Middle frontal gyrus (tissue), 1 donor: Measurements from ENCODE around the gene MRRF.
"Not testable (repeated sequence)": the region's sequence is repeated elsewhere in the genome, so short reads cannot be mapped to it uniquely, and the experiment has no call there.

Experiments
- DNase-seq: peaks from one replicate; pipeline ENCODE4 v3.0.0-alpha.2; 2015; ENCODE audit warnings: low spot score; ENCODE audit errors: extremely low spot score

The MRRF gene

DNA sequence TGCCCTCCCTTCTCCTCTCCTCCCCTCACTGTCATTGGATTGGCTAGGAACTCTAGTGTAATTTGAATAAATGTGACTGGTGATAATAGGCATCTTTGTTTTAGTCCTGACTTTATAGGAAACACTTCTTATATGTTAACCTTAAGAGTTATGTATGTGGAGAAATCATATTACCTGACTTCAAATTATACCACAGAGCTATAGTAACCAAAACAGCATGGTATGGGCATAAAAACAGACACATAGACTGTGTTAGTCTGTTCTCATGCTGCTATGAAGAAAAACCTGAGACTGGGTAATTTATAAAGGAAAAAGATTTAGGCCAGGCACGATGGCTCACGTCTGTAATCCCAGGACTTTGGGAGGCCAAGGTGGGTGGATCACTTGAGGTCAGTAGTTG lies 9.4 kb downstream of the MRRF start:
- no peak for DNase-seq

DNA sequence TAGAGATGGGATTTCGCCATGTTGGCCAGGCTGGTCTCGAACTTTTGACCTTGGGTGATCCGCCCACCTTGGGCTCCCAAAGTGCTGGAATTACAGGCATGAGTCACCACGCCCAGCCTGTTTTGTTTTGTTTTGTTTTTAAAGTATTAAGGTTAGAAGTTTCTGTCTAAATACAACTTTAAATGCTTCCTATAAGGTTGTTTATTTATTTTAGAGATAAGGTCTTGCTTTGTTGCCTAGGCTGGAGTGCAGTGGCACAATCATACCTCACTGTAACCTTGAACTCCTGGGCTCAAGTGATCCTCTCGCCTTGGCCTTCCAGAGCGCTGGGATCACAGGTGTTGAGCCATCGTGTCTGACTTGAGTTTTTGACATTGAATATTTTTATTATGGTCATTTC lies 11.4 kb downstream of the MRRF start:
- no peak for DNase-seq

DNA sequence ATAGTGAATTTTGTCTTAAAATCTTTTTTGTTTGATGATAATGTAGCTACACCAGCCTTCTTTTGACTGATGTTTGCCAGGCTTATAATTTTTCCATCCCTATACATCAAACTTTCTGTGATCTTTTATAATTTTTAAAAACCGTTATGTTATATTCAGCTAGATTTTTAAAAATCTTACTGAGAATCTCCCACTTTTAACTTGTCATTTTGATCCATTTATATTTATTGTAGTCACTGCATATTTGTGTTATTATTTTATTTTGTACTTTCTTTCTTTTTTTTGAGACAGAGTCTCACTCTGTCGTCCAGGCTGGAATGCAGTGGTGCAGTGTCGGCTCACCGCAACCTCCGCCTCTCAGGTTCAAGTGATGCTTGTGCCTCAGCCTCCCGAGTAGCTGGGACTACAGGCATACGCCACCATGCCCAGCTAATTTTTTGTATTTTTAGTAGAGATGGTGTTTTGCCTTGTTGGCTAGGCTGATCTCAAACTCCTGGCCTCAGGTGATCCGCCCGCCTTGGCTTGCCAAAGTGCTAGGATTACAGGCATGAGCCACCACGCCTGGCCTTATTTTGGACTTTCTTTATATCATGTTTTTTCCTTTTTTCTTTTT lies 12.7 kb downstream of the MRRF start:
- no peak for DNase-seq

DNA sequence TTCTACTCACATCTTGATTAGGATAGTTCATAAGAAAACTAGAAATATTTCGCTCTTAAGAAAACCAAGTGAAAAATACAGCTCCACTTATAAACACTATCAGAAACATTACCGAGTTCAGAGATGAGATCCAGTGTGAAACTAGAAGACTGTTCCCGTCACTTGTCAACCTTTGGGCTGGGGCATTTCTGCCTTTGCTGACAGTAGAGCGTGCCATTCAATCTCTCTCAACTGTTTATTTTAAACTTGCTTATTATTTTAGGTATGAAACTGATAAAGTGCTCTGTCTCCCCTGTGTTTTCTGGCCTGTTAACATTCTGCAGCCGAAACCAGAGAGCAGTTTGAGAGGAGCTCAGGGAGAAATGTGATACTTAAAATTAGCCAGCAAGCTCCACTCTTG lies 16.7 kb downstream of the MRRF start:
- no peak for DNase-seq

DNA sequence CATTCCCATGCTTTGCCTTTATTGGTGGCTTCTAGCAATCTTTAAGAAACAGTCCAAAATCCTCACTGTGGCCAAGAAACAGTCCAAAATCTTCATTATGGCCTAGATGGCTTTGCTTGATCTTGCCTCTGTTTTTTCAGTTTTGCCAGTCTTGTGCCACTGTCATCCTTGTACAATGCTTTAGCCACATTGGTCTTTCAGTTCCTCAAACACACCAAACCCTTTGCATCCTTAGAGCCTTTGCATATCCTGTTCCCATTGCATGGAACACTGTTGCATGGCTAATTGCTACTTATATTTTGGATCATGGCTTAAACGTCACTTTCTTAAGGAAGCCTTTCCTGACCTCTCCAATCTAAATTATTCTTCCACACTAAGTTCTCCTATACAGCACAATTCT lies 22.1 kb downstream of the MRRF start:
- no peak for DNase-seq

DNA sequence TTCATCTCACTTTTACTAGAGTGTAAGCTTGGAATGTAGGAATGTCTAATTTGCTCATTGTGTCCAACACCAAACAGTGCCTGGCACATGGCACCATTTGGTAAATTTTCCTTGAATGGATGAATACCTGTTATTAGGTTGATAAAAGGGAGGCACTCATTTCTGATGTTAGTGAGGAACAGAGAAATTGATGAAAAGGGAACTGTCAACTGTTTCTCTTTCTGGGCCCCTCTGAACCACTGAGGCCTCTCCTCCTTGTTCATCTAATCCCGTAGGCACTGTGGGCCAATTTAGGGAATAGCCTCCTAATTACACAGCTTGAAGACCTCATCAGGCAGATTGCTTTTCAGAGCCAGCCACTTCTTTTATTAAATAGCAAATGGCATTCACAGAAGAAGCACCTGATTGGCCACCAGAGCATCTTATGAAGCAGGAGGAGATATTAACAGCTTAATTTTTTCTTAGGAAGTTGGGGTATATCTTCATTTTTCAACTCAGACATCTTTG lies 22.6 kb downstream of the MRRF start:
- no peak for DNase-seq

DNA sequence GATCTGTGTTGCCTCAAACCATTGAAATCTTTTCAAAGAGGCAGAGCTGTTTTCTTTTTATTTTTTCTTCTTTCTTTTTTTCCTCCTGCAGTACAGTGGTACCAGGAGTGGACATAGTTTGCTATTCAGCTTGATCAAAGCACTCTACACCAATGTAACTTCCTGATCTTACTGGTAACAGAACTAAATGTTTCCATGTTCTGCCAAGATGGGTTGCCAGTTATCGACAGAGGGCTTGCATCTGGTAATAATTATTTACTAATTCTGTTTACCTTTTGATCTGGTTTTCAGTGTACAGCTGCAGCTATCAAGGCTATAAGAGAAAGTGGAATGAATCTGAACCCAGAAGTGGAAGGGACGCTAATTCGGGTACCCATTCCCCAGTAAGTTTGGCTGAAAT lies 26.8 kb downstream of the MRRF start:
- no peak for DNase-seq

DNA sequence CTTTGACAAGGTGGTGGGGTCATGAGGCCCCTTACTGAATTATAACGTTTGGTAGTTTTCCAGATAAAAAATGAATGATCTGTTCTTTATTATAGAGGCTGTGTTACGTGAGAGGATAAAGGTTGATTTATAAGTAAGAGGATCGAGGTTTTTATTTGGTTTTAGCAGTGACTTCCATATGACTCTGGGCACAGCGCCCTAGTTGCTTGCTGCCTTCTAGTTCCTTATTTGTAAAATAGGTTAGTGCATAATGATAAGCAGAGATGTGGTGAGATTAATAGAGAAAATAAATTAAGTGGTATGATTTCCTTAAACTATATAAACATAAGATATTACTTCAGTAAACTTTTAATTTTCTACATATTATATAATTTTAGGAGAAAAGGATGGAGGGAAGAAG lies 29.8 kb downstream of the MRRF start:
- no peak for DNase-seq

DNA sequence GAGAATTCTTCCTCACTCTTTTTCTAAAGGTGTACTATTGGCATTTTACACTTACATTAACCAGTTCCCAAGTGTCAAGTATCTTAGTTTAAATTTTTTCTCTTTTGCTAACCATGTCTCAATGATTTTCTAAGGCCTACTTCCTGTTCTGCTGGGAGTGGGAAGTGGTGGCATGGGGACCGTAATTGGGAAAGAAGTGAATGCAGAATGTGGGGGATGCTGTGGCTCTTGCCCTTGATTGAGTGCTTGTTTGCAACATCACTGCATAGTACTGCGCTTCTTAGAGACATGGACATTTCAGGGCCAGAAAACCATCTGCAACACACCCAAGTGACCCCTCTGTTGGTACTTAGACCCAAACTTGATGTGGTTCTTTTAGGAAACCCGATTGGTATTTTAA lies 32.8 kb downstream of the MRRF start:
- no peak for DNase-seq

DNA sequence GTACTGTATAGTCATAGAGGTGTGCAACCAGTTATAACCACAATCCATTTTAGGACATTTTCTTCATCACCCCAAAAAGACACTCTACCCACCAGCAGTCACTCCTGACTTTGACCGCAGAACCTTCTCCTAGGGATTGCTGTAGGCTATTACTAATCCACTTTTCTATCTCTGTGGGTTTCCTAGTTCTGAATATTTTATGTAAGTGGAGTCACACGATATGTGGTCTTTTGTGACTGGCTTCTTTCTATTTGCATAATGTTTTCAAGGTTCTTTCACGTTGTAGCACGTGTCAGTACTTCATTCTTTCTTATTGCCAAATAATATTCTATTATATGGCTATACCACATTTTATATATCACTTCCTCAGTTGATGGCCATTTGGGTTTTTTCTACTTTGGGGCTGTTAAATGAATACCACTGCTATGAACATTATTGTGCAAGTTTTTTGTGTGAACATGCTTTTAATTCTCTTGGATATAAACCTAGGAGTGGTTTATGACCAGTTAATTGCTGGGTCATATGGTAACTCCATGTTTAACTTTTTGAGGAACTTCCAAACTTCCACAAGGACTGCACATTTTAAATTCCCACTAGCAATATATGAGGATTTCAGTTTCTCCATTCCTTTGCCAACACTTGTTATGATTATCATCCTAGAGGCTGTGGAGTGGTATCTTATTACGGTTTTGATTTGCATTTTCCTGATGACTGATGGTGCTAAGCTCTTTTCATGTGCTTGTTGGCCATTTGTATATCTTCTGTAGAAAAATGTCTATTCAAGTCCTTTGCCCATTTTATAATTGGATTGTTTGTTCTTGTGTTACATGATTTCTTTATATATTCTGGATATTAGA lies 37.8 kb downstream of the MRRF start:
- no peak for DNase-seq

DNA sequence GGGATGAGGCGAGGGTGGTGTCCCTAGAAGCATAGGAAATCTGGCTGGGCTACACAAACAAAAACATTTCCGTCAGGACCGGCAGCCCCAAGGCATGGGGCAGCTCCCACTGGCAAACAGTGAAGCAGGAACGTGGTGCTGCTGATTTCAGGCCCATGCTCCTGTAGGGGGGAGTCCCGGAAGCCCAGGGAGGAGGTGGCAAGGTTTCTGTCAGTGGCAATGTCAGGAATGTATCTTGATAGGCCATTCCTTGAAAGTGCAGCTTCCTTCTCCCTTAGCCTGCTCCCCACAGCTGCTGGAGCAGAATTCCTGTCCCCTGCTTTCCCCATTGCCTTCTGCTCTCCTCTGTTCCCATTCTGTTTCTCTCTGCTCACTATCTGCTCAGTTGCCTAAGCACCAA lies 42.4 kb downstream of the MRRF start:
- DNase-seq, result no peak

DNA sequence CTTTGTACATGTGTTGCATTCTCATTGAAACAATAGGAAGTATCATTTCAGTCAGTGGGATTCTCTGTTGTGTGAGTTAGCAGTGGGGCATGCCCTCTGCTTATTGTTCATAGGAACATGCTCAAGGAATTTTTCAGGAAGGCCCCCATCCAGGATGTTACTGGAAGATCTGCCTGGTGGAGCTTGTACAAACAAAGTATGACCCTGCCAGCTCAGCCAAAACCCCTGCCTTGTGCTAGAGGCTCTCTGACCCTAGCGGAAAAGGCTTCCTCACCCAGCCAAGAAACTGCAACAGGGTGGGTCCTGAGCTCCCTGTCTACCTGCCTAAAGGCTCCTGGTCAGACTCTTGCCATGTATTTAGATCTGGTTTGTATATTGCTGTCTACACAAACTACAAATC lies 43.2 kb downstream of the MRRF start:
- no peak for DNase-seq

DNA sequence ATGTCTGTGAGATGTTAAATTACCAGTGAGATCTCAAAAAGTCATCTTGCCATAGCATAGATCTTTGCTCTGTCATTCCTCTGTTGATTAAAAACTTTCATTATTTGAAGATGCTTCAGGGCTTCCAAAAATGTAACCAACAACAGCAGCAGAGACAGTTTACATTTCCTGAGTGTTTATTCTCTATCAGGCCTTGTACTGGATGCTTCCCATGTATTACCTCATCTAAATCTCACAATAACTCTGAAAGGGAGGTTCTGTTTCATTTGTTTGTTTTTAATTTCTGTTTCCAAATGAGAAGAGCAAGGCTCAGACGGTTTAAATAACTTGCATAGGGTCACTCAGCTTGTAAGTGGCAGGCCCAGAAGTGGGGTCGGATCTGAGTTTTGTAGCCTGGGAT lies 45.2 kb downstream of the MRRF start:
- no peak for DNase-seq

DNA sequence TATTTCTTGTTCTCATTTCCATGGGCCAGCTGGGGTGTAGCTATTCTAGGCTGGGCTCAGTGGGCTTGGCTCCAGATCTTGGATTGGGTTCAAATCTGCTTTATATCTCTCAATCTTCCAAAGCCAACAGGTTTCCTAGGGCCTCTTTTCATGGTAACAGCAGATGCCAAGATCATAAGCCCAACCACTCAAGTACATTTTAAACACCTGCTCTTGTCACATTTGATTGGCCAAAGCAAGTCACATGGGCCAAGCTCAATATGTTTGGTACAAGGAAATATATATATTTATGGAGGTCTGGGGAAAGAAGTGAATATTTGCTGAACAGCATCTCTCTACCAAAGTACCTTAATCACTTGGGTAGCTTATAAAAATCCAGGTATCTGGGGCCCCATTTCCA lies 49.5 kb downstream of the MRRF start:
- no peak for DNase-seq

DNA sequence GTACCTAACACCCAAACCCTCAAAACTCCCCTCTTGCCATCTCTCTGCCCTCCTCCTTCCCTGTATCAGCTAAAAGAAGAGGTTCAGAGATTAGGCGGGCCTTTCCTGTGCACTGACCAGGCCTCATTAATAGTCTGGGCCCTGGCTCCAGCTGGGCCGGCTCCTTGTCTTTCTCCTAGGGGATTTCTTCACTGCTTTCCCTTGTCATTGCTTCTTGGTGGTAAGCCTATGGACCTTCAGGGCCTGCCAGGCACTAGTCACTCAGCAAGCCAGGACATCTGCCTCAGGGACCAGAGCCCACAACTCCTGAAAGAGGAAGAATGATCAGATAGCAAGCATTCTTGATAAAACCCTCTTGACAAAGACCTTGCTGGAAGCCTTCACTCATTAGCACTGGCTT lies 50.9 kb downstream of the MRRF start:
- no peak for DNase-seq

DNA sequence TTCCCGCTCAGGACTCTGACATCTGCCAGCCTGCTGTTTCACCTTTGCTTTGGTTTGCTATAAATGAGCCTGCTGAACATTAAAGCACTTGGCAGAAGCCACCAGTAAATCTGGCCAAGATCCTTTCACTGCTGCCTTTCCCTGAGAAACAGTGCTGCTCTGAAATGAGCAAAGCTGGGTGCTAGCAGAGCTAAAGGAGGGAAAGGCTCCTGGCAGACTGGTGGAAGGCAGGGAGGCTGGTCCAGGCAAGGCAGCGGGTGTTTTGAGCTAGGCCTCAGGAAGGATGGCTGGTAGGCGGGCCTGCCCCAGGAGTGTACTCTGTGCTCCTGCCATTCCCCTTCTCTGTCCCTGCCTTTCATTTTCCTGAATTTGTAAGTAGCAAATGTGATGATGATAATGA lies 53.6 kb downstream of the MRRF start:
- DNase-seq, result peak; percentile 46

DNA sequence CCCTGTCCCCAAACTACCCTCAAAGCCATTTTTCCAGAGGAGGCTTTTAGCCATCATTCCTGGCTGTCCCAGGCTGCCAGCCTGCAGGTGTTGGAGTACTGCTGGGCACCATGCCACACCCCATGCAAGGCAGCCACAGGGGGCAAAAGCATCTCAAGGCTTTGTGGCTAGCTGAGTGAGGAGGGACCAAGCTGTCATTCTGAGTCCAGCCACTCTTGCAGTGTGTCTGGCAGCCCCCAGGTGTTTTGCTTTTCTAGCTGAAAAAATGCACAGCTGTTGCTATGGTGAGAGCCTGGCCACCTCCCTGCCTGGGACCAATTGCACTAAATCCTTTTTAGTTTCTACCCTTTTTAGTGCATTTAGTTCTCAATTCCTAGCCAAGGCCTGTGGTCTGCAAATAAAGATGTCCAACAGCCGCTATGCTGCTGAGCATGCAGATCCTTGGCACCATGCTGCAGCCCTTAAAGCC lies 55.8 kb downstream of the MRRF start:
- no peak for DNase-seq

DNA sequence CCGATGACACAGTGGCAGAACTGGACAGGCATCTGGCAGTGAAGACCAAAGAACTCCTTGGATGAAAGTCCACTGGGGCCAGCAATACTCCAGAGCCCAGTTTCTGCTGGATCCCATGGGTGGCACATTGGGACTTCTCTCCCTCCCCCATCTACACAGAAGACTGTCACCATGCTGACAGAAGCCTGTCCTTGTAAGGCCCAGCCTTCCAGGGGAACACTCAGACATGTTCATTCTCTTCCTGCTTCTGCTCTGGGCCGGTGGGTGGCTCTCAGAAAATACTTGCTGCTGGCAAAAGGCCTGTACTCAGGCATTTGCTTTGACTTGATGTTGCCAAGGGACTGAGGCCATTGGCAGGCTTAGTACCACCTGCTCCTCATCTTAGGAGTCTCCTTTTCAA lies 57.9 kb downstream of the MRRF start:
- no peak for DNase-seq

DNA sequence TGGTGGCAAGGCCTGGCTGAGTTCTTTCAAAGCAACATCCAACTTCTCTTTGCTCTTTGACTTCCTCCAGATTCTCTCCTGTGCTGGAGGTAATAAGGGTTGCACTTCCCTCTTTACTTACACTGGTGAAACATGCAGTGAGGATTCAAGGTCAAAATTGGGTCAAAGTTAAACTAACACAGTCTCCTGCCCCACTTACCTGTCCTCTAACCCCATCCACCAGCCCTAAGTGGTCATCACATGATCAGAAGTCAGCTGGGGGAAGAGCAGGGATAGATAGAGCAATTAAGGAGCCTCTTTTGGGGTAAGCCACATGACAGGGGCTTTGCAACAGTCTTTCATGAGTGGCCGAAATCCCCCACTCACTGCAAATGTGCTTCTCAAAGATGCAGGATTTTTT lies 60.0 kb downstream of the MRRF start:
- DNase-seq, result not testable (repeated sequence)

DNA sequence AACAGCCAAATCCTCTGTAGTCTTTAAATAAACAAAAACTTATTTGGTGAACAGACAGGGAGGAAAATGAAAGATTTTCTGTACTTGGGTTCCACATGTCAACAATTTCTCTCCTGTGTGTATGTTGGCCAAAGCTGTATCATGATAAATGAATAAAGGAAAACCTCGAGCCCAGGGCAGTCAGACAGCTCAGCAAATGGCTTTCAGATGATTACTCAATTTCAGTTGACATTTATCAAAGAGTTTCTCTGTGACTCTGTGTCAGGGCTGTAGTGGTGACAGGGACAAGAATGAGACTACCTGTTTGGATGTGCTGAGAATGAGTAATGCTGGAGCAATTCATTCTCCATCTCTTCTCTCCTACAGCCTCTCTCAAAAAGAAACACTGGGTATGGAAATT lies 60.4 kb downstream of the MRRF start:
- no peak for DNase-seq

DNA sequence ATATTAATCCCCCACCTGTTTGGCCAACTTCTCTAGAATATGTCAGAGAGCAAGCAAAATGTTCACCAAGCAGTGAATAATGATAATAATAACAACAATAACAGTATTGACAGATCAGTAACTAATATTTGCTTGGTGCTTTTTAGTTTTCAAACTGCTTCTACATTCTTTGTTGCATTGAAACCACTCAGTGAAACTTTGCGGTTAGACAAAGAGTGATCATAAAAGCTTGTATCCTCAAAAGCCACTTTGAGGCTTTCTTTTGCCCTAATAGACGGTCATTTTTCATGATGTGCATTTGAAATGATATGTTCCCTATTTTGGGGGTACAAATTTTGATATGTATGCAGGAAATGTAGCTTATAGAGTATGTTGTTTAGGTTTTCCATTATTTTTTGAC lies 62.5 kb downstream of the MRRF start:
- DNase-seq, result no peak

DNA sequence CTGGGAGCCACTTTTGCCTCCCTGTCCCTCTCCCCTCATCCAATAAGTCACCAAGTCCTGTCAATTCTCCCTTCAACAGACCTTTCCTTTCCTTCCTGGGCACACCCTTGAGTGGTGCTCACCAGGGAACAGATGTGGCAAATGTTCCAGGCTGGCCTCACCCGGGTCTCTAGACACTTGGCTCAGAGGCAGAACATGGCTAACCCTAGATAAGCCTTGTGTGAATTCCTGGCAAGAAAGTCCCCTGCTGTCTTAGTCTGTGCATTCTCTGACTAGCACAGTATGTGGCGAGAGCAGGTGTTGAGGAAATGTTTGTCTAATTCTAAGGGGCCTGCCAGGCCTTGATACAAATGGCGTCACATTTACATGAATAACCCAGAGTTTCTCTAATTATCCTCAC lies 64.9 kb downstream of the MRRF start:
- DNase-seq, result no peak

DNA sequence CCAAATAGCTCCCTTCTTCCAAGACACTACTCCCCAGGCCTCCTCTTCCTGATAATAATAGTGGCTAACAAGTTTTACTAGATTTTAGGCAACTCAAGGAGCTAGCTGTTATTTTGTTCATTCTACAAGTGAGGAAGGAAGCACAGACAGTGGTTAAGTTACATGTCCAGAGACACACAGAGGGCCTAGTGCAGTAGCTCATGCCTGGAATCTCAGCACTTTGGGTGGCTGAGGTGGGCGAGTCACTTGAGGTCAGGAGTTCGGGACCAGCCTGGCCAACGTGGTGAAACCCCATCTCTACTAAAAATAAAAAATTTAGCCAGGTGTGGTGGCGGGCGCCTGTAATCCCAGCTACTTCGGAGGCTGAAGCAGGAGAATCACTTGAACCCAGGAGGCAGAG lies 65.8 kb downstream of the MRRF start:
- DNase-seq, result not testable (repeated sequence)
